Activated CD4-positive, alpha-beta T cell treated with anti-CD3 and anti-CD28 coated beads, Interleukin-2, amount 50 U/mL, for 48 hours (primary cell): ENCODE measurements around the gene PCDHGA12.
"Not testable (repeated sequence)": the region's sequence is repeated elsewhere in the genome, so short reads cannot be mapped to it uniquely, and the experiment has no call there.

ENCODE experiments used
- DNase-seq, 2 experiments: peaks; one replicate each; pipeline ENCODE4 v3.0.0-alpha.2; 2020

The PCDHGA12 gene

GRCh38 chr5:141409598-141410306 is 20.6 kb upstream of the PCDHGA12 start:
- DNase-seq: no peak

GRCh38 chr5:141411575-141411974 is 18.7 kb upstream of the PCDHGA12 start:
- no peak for DNase-seq

- DNase-seq: peak; percentile 59 to 67
Measured at GRCh38 chr5:141412854-141413539, 17.3 kb upstream of the PCDHGA12 start, which contains the start of gene PCDHGA10. PCDHGA10 (plus strand) TSS chr5:141412987; CDS start chr5:141413176, 189 bp downstream.

GRCh38 chr5:141413540-141414069 is 16.7 kb upstream of the PCDHGA12 start:
- DNase-seq: no peak

- not testable (repeated sequence) for DNase-seq
Measured at GRCh38 chr5:141414548-141415274, 15.6 kb upstream of the PCDHGA12 start.

GRCh38 chr5:141415275-141415618 is 15.1 kb upstream of the PCDHGA12 start:
- not testable (repeated sequence) for DNase-seq

GRCh38 chr5:141417494-141418172 is 12.7 kb upstream of the PCDHGA12 start, which contains the start of gene PCDHGB7:
PCDHGB7 (plus strand) TSS chr5:141417677; CDS start chr5:141417860, 183 bp downstream.
- peak; percentile 61 to 68 for DNase-seq

GRCh38 chr5:141419074-141419880 is 11.0 kb upstream of the PCDHGA12 start:
- DNase-seq: no peak

GRCh38 chr5:141420855-141421488 is 9.3 kb upstream of the PCDHGA12 start, which contains the start of gene PCDHGA11:
PCDHGA11 (plus strand) TSS chr5:141421051; CDS start chr5:141421228, 177 bp downstream.
- DNase-seq: peak; percentile 62

- DNase-seq: no peak
Measured at GRCh38 chr5:141421489-141421855, 8.8 kb upstream of the PCDHGA12 start.

- DNase-seq: no peak
Measured at GRCh38 chr5:141422742-141423291, 7.5 kb upstream of the PCDHGA12 start.

- no peak for DNase-seq
Measured at GRCh38 chr5:141427783-141428426, 2.4 kb upstream of the PCDHGA12 start.

- no peak for DNase-seq
Measured at GRCh38 chr5:141431286-141431685, 979 bp downstream of the PCDHGA12 start.

- not testable (repeated sequence) for DNase-seq
Measured at GRCh38 chr5:141432308-141432707, 2.0 kb downstream of the PCDHGA12 start.

GRCh38 chr5:141432726-141433125 is 2.4 kb downstream of the PCDHGA12 start:
- DNase-seq: not testable (repeated sequence)

- no peak for DNase-seq
Measured at GRCh38 chr5:141434006-141434405, 3.7 kb downstream of the PCDHGA12 start.

- DNase-seq: no peak
Measured at GRCh38 chr5:141437221-141437620, 6.9 kb downstream of the PCDHGA12 start.

GRCh38 chr5:141439411-141440141 is 9.3 kb downstream of the PCDHGA12 start:
- DNase-seq: no peak

- no peak for DNase-seq
Measured at GRCh38 chr5:141440341-141440740, 10.0 kb downstream of the PCDHGA12 start.
